ENCODE data around the gene TMEM154. TPM values are rescaled to one million over a fixed set of nuclear protein-coding genes. Genes with fewer than 3 reads are reported as not detected.

The TMEM154 gene
- total and polyA plus RNA-seq, 9 donors, result 0.11 to 1.5 (median 0.53) TPM

GRCh38 chr4:152724494-152724893, 44.7 kb upstream of the TMEM154 start:
- intact Hi-C loops (cut with DNase I), result no loop called here
- Histone ChIP-seq H3K4me3 (no peak overlapping the region), H3K27me3 (no peaks in the 10 kb centered on the region), H3K27ac (no peak overlapping the region), H3K4me1 (ENCODE audit: insufficient read depth) (no peaks in the 10 kb centered on the region), H3K9me3 (no peaks in the 10 kb centered on the region), H3K36me3 (no peaks in the 10 kb centered on the region)
- TF ChIP-seq CTCF (IDR thresholded peaks at IDR 0.05), result no peak
- no peak for TF ChIP-seq POLR2A (IDR thresholded peaks at IDR 0.05)
- TF ChIP-seq EP300 (IDR thresholded peaks at IDR 0.05), result no peak
- 65 to 69% (median 68%) methylated on average over 5 of the region's 5 CpGs for WGBS, 3 donors
- no peak for DNase-seq

GRCh38 chr4:152723236-152723635, 43.4 kb upstream of the TMEM154 start:
- DNase-seq, result no peak
- Histone ChIP-seq H3K36me3 (no peaks in the 10 kb centered on the region), H3K9me3 (no peaks in the 10 kb centered on the region), H3K27ac (no peak overlapping the region), H3K27me3 (no peaks in the 10 kb centered on the region), H3K4me3 (no peak overlapping the region), H3K4me1 (ENCODE audit: insufficient read depth) (no peaks in the 10 kb centered on the region)
- 78 to 80% (median 80%) methylated on average over 3 of the region's 3 CpGs for WGBS, 3 donors
- intact Hi-C loops (cut with DNase I), result no loop called here
- TF ChIP-seq EP300 (IDR thresholded peaks at IDR 0.05), result no peak
- no peak for TF ChIP-seq CTCF (IDR thresholded peaks at IDR 0.05)
- TF ChIP-seq POLR2A (IDR thresholded peaks at IDR 0.05), result no peak

GRCh38 chr4:152719801-152720556, 40.2 kb upstream of the TMEM154 start:
- TF ChIP-seq CTCF (IDR thresholded peaks at IDR 0.05) (no peak), EP300 (IDR thresholded peaks at IDR 0.05) (no peak), POLR2A (IDR thresholded peaks at IDR 0.05) (no peak)
- Histone ChIP-seq H3K36me3 (no peaks in the 10 kb centered on the region), H3K27me3 (no peaks in the 10 kb centered on the region), H3K4me1 (ENCODE audit: insufficient read depth) (no peaks in the 10 kb centered on the region), H3K27ac (no peak overlapping the region), H3K9me3 (no peaks in the 10 kb centered on the region), H3K4me3 (no peak overlapping the region)
- DNase-seq, result no peak
- intact Hi-C loops (cut with DNase I), result no loop called here
- 69 to 76% (median 75%) methylated on average over 24 of the region's 24 CpGs for WGBS, 3 donors

GRCh38 chr4:152719291-152719690, 39.5 kb upstream of the TMEM154 start:
- Histone ChIP-seq H3K4me3 (no peak overlapping the region), H3K27ac (no peak overlapping the region), H3K36me3 (no peaks in the 10 kb centered on the region), H3K27me3 (no peaks in the 10 kb centered on the region), H3K9me3 (no peaks in the 10 kb centered on the region), H3K4me1 (ENCODE audit: insufficient read depth) (no peaks in the 10 kb centered on the region)
- 91 to 98% (median 97%) methylated on average over 1 of the region's 1 CpG for WGBS, 3 donors
- intact Hi-C loops (cut with DNase I), result no loop called here
- no peak for DNase-seq
- TF ChIP-seq CTCF (IDR thresholded peaks at IDR 0.05) (no peak), EP300 (IDR thresholded peaks at IDR 0.05) (no peak), POLR2A (IDR thresholded peaks at IDR 0.05) (no peak)

Data from ovary (tissue), 9 donors.